IMR-90 (cell line): Measurements from ENCODE around the gene MYO1F. TPM values are rescaled to one million over a fixed set of nuclear protein-coding genes. Genes with fewer than 3 reads are reported as not detected.

Source experiments
- ATAC-seq: fragments of 200-7000 bp; cut with Tn5 transposase; 2 replicates; pipeline ENCODE4 v1.9.1; 2020; ENCODE audit warnings: low read depth, mild to moderate bottlenecking, moderate library complexity
- BruUV-seq: library from RNA; stranded (reverse); fragments of 400-500 nt; replicated peaks from 2 replicates; lab custom pipeline; 2021; lab: Mats Ljungman, UMichigan
- CTCF ChIA-PET: fragments of 300-600 bp; formaldehyde crosslinking; extraction: SDS; loops from one replicate; lab custom pipeline; 2021; ENCODE audit warnings: antibody characterized with exemption; lab: Yijun Ruan, JAX
- POLR2A ChIA-PET: fragments of 300-600 bp; sonication (Branson Sonifier 250); formaldehyde crosslinking; loops from one replicate; lab custom pipeline; 2022; ENCODE audit warnings: antibody characterized with exemption; ENCODE audit not compliant: unreplicated experiment; lab: Charles Lee
- DNase-seq: peaks from one replicate; pipeline ENCODE4 v3.0.0; 2013
- H2AFZ ChIP-seq: replicated peaks from 2 replicates; pipeline ENCODE3; 2013; ENCODE audit warnings: low read length, mild to moderate bottlenecking; ENCODE audit not compliant: poor library complexity
- H2AK5ac ChIP-seq: 2 replicates; pipeline ENCODE4 v1.6.1; 2013; ENCODE audit warnings: low read depth, low read length, inconsistent platforms
- H2AK9ac ChIP-seq: replicated peaks from 2 replicates; pipeline ENCODE3; 2013; ENCODE audit warnings: mild to moderate bottlenecking, low read depth, low read length, moderate library complexity; ENCODE audit not compliant: poor library complexity
- H2BK120ac ChIP-seq: 2 replicates; pipeline ENCODE4 v1.6.1; 2013; ENCODE audit warnings: low read depth, low read length, inconsistent platforms
- H2BK15ac ChIP-seq: 3 replicates; pipeline ENCODE4 v1.6.1; 2013; ENCODE audit warnings: low read depth, low read length, inconsistent platforms
- H2BK20ac ChIP-seq: 2 replicates; pipeline ENCODE4 v1.6.1; 2013; ENCODE audit warnings: low read depth, mild to moderate bottlenecking, inconsistent platforms, low read length, moderate library complexity
- H2BK5ac ChIP-seq: 2 replicates; pipeline ENCODE4 v1.6.1; 2013; ENCODE audit warnings: mild to moderate bottlenecking, low read depth, low read length, inconsistent platforms; ENCODE audit not compliant: poor library complexity, severe bottlenecking
- H3K14ac ChIP-seq: replicated peaks from 2 replicates; pipeline ENCODE4 v1.6.1; 2013; ENCODE audit warnings: low read depth, low read length, inconsistent platforms
- H3K18ac ChIP-seq: 2 replicates; pipeline ENCODE4 v1.6.1; 2013; ENCODE audit warnings: low read depth, low read length, control low read depth
- H3K23ac ChIP-seq: 2 replicates; pipeline ENCODE4 v1.6.1; 2013; ENCODE audit warnings: low read depth, low read length, inconsistent platforms
- H3K27ac ChIP-seq: 2 replicates; pipeline ENCODE4 v1.5.1; 2013; ENCODE audit warnings: mild to moderate bottlenecking, control low read depth, low read length; ENCODE audit not compliant: insufficient read depth
- H3K27me3 ChIP-seq: 2 replicates; pipeline ENCODE4 v1.6.1; 2013; ENCODE audit warnings: low read length; ENCODE audit not compliant: control insufficient read depth, insufficient read depth
- H3K36me3 ChIP-seq: 2 replicates; pipeline ENCODE4 v1.6.1; 2013; ENCODE audit warnings: low read length, mixed read lengths; ENCODE audit not compliant: control insufficient read depth, insufficient read depth
- H3K4ac ChIP-seq: 2 replicates; pipeline ENCODE4 v1.6.1; 2013; ENCODE audit warnings: low read depth, low read length, inconsistent platforms
- H3K4me1 ChIP-seq: 2 replicates; pipeline ENCODE4 v1.6.1; 2013; ENCODE audit warnings: low read length, mixed read lengths; ENCODE audit not compliant: control insufficient read depth, insufficient read depth
- H3K4me2 ChIP-seq: 2 replicates; pipeline ENCODE4 v1.6.1; 2013; ENCODE audit warnings: low read depth, mild to moderate bottlenecking, control low read depth, low read length, moderate library complexity
- H3K4me3 ChIP-seq: 2 replicates; pipeline ENCODE4 v1.5.1; 2013; ENCODE audit warnings: low read depth, mild to moderate bottlenecking, control low read depth, low read length, moderate library complexity; ENCODE audit not compliant: insufficient read depth
- H3K56ac ChIP-seq: 2 replicates; pipeline ENCODE4 v1.6.1; 2013; ENCODE audit warnings: low read length, inconsistent platforms; ENCODE audit not compliant: insufficient read depth; ENCODE audit errors: extremely low read depth
- H3K79me1 ChIP-seq, 2 experiments: 2 replicates each; pipeline ENCODE4 v1.6.1; 2013; ENCODE audit warnings: low read length in 2 of 2, inconsistent platforms in 1 of 2, low read depth in 1 of 2
- H3K9ac ChIP-seq: 2 replicates; pipeline ENCODE4 v1.6.1; 2013; ENCODE audit warnings: low read depth, low read length, control low read depth
- H3K9me1 ChIP-seq: 2 replicates; pipeline ENCODE4 v1.6.1; 2013; ENCODE audit warnings: low read length, inconsistent platforms; ENCODE audit not compliant: insufficient read depth
- H3K9me3 ChIP-seq: 2 replicates; pipeline ENCODE4 v1.6.1; 2013; ENCODE audit warnings: low read length; ENCODE audit not compliant: control insufficient read depth, insufficient read depth
- H4K20me1 ChIP-seq: 2 replicates; pipeline ENCODE4 v1.6.1; 2013; ENCODE audit warnings: low read length, inconsistent platforms; ENCODE audit not compliant: insufficient read depth
- H4K5ac ChIP-seq: 2 replicates; pipeline ENCODE4 v1.6.1; 2013; ENCODE audit warnings: mild to moderate bottlenecking, low read depth, low read length, control low read depth
- H4K8ac ChIP-seq, 2 experiments: 2 replicates each; pipeline ENCODE4 v1.6.1; 2013; ENCODE audit warnings: low read depth in 2 of 2, low read length in 2 of 2, control low read depth in 1 of 2, inconsistent platforms in 1 of 2
- H4K91ac ChIP-seq: 2 replicates; pipeline ENCODE4 v1.6.1; 2013; ENCODE audit warnings: low read depth, low read length, inconsistent platforms; ENCODE audit not compliant: insufficient read depth
- BHLHE40 ChIP-seq: fragments of 150-350 bp; IDR thresholded peaks from 2 replicates; pipeline ENCODE4 v1.6.1; 2016; ENCODE audit warnings: mild to moderate bottlenecking, low read depth, low read length
- CEBPB ChIP-seq: IDR thresholded peaks from 2 replicates; pipeline ENCODE4 v1.6.1; 2012; ENCODE audit warnings: low read depth, low read length, improper control_type of control experiment
- CHD1 ChIP-seq: IDR thresholded peaks from 2 replicates; pipeline ENCODE4 v1.6.1; 2012; ENCODE audit warnings: low read depth, low read length, improper control_type of control experiment
- FOS ChIP-seq: fragments of 150-350 bp; IDR thresholded peaks from 2 replicates; pipeline ENCODE4 v1.6.1; 2016; ENCODE audit warnings: low read depth, low read length
- MAFK ChIP-seq: IDR thresholded peaks from 2 replicates; pipeline ENCODE4 v1.6.1; 2012; ENCODE audit warnings: low read depth, low read length, improper control_type of control experiment
- MAZ ChIP-seq: IDR thresholded peaks from 2 replicates; pipeline ENCODE4 v1.6.1; 2012; ENCODE audit warnings: low read depth, mild to moderate bottlenecking, low read length, improper control_type of control experiment, moderate library complexity, borderline replicate concordance
- MXI1 ChIP-seq: IDR thresholded peaks from 2 replicates; pipeline ENCODE4 v1.6.1; 2012; ENCODE audit warnings: low read depth, mild to moderate bottlenecking, low read length, moderate library complexity, borderline replicate concordance
- NFE2L2 ChIP-seq: fragments of 150-350 bp; IDR thresholded peaks from 2 replicates; pipeline ENCODE4 v1.6.1; 2016; ENCODE audit warnings: low read depth, mild to moderate bottlenecking, low read length
- POLR2A ChIP-seq: IDR thresholded peaks from 2 replicates; pipeline ENCODE4 v1.6.1; 2012; ENCODE audit warnings: mild to moderate bottlenecking, low read depth, low read length
- RAD21 ChIP-seq: IDR thresholded peaks from 2 replicates; pipeline ENCODE4 v1.6.1; 2012; ENCODE audit warnings: low read length, improper control_type of control experiment
- RCOR1 ChIP-seq: IDR thresholded peaks from 2 replicates; pipeline ENCODE4 v1.6.1; 2012; ENCODE audit warnings: mild to moderate bottlenecking, low read length, improper control_type of control experiment; ENCODE audit not compliant: insufficient replicate concordance
- RFX5 ChIP-seq: IDR thresholded peaks from 2 replicates; pipeline ENCODE4 v1.8.0; 2012; ENCODE audit warnings: low read depth, mild to moderate bottlenecking, low read length, moderate library complexity
- SMC3 ChIP-seq: fragments of 150-350 bp; IDR thresholded peaks from 2 replicates; pipeline ENCODE4 v1.6.1; 2016; ENCODE audit warnings: low read depth, mild to moderate bottlenecking, antibody characterized with exemption, low read length, moderate library complexity
- WGBS, 2 experiments: methylation state at CpG; one replicate each; pipeline versions ENCODE4 v1.1.5 to v1.1.7; 2013; ENCODE audit warnings: missing lambda C conversion rate in 2 of 2; ENCODE audit not compliant: insufficient read length in 1 of 2; ENCODE audit errors: extremely low coverage in 2 of 2; 5-methylcytosine and 5-hydroxymethylcytosine counted together
- dilution Hi-C: fragments of 300-500 bp; cut with HindIII; formaldehyde crosslinking; loops from one replicate; pipeline ENCODE4 v1.14.3; 2018; ENCODE audit warnings: low sequenced_read_pairs; ENCODE audit not compliant: unreplicated experiment
- in situ Hi-C: fragments of 300-500 bp; cut with MboI; formaldehyde crosslinking; loops from 3 replicates; pipeline ENCODE4 v1.14.3; 2019; ENCODE audit warnings: low sequenced_read_pairs, inconsistent platforms, mixed read lengths
- intact Hi-C: fragments of 100-400 bp; cut with micrococcal nuclease; formaldehyde crosslinking; loops from 2 replicates; pipeline ENCODE4 v1.10.0; 2022
- polyA plus RNA-seq, 3 experiments: library from polyadenylated mRNA; depleted of rRNA; stranded (reverse); fragments of >200 nt; gene quantifications; 2 replicates each; pipeline ENCODE4 v1.2.3, GENCODE V29; 2012; ENCODE audit warnings: low replicate concordance in 1 of 3
- total RNA-seq: library from RNA; depleted of rRNA; stranded (reverse); fragments of >200 nt; gene quantifications from 2 replicates; pipeline ENCODE4 v1.2.3, GENCODE V29; 2012
- TF ChIP-seq, protein P1 (sequence below): fragments of 150-350 bp; IDR thresholded peaks from 2 replicates; pipeline ENCODE4 v1.6.1; 2017; ENCODE audit warnings: mild to moderate bottlenecking, antibody characterized with exemption, low read length, low read depth
- TF ChIP-seq, protein P2 (sequence below): conservative IDR thresholded peaks from 2 replicates; pipeline ENCODE4 v1.5.1; 2012; ENCODE audit warnings: mild to moderate bottlenecking, low read depth, low read length, improper control_type of control experiment
- TF ChIP-seq, protein P3 (sequence below): fragments of 150-350 bp; IDR thresholded peaks from 2 replicates; pipeline ENCODE4 v1.6.1; 2016; ENCODE audit warnings: low read depth, mild to moderate bottlenecking, low read length, moderate library complexity, borderline replicate concordance

The MYO1F gene
- total and polyA plus RNA-seq, 2 of the 4 experiments (the other 2 are of a cell fraction), result 0.14 to 0.18 TPM

- Histone ChIP-seq H2BK120ac (no peak overlapping the region), H3K14ac (no peak overlapping the region), H2BK20ac (no peak overlapping the region), H2AK9ac (no peak overlapping the region), H3K9me3 (no peaks in the 10 kb centered on the region), H3K4me1 (no peaks in the 10 kb centered on the region), H3K18ac (no peak overlapping the region), H3K9me1 (peaks cover 4% of the 10 kb centered on the region; the same call in 1 of the 2 replicates), H3K79me1 (peaks cover 8 to 60% of the 10 kb centered on the region in 2 experiments), H2AK5ac (no peak overlapping the region), H2BK5ac (no peak overlapping the region), H3K4me3 (no peak overlapping the region), H2BK15ac (no peak overlapping the region), H4K8ac (no peak overlapping the region), H3K4me2 (no peak overlapping the region), H2AFZ (no peak overlapping the region), H4K20me1 (peaks cover 48% of the 10 kb centered on the region), H4K91ac (no peak overlapping the region), H3K4ac (no peak overlapping the region), H3K27ac (no peak overlapping the region), H3K23ac (no peak overlapping the region), H3K9ac (no peak overlapping the region), H3K27me3 (no peaks in the 10 kb centered on the region), H3K36me3 (peaks cover 74% of the 10 kb centered on the region), H4K5ac (no peak overlapping the region), H3K56ac (no peak overlapping the region)
- dilution Hi-C loops (no loop called here), in situ Hi-C loops (no loop called here), intact Hi-C loops (no loop called here)
- DNase-seq (no peak), ATAC-seq (no peak)
- no TSS peak for BruUV-seq
- TF ChIP-seq MAZ (no peak), CHD1 (no peak), RAD21 (no peak), MAFK (no peak), RCOR1 (no peak), SMC3 (no peak), BHLHE40 (no peak), POLR2A (no peak), NFE2L2 (no peak), RFX5 (no peak), FOS (no peak), CEBPB (no peak), MXI1 (no peak)
- TF ChIP-seq, protein P1, sequence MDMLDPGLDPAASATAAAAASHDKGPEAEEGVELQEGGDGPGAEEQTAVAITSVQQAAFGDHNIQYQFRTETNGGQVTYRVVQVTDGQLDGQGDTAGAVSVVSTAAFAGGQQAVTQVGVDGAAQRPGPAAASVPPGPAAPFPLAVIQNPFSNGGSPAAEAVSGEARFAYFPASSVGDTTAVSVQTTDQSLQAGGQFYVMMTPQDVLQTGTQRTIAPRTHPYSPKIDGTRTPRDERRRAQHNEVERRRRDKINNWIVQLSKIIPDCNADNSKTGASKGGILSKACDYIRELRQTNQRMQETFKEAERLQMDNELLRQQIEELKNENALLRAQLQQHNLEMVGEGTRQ, result no peak
- TF ChIP-seq, protein P2, sequence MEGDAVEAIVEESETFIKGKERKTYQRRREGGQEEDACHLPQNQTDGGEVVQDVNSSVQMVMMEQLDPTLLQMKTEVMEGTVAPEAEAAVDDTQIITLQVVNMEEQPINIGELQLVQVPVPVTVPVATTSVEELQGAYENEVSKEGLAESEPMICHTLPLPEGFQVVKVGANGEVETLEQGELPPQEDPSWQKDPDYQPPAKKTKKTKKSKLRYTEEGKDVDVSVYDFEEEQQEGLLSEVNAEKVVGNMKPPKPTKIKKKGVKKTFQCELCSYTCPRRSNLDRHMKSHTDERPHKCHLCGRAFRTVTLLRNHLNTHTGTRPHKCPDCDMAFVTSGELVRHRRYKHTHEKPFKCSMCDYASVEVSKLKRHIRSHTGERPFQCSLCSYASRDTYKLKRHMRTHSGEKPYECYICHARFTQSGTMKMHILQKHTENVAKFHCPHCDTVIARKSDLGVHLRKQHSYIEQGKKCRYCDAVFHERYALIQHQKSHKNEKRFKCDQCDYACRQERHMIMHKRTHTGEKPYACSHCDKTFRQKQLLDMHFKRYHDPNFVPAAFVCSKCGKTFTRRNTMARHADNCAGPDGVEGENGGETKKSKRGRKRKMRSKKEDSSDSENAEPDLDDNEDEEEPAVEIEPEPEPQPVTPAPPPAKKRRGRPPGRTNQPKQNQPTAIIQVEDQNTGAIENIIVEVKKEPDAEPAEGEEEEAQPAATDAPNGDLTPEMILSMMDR, result no peak
- TF ChIP-seq, protein P3, sequence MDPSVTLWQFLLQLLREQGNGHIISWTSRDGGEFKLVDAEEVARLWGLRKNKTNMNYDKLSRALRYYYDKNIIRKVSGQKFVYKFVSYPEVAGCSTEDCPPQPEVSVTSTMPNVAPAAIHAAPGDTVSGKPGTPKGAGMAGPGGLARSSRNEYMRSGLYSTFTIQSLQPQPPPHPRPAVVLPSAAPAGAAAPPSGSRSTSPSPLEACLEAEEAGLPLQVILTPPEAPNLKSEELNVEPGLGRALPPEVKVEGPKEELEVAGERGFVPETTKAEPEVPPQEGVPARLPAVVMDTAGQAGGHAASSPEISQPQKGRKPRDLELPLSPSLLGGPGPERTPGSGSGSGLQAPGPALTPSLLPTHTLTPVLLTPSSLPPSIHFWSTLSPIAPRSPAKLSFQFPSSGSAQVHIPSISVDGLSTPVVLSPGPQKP, result no peak
- CTCF ChIA-PET, result no interaction called here
- POLR2A ChIA-PET, result no interaction called here
- WGBS, 2 experiments, result 100% methylated on average over 2 of the region's 13 CpGs; no CpG with 5 or more reads in 1 of the 2 experiments
Observed at GRCh38 chr19:8487137-8487851, 89.9 kb downstream of the MYO1F start.
